Endothelial cell of umbilical vein (primary cell): ENCODE data around the gene PRIMPOL. TPM values are rescaled to one million over a fixed set of nuclear protein-coding genes. Genes with fewer than 3 reads are reported as not detected.

ENCODE experiments used
- BruUV-seq: library from RNA; stranded (reverse); fragments of 400-500 nt; replicated peaks from 2 replicates; lab custom pipeline; 2021; lab: Mats Ljungman, UMichigan
- CTCF ChIA-PET: fragments of 300-600, 350-600 bp; sonication (Branson Sonifier 250); formaldehyde crosslinking; loops from one replicate; lab custom pipeline; 2021; ENCODE audit warnings: antibody characterized with exemption, inconsistent platforms; lab: Charles Lee
- POLR2A ChIA-PET: fragments of 300-600, 350-600 bp; sonication (Branson Sonifier 250); formaldehyde crosslinking; loops from one replicate; lab custom pipeline; 2021; ENCODE audit warnings: antibody characterized with exemption, inconsistent platforms; lab: Charles Lee
- DNase-seq: peaks from one replicate; pipeline ENCODE4 v3.0.0-alpha.2; 2011; ENCODE audit warnings: low read depth, low spot score
- FAIRE-seq: peaks from 2 replicates; lab custom pipeline; 2011; peaks lifted over from hg19 to GRCh38; lab: Jason Lieb, UNC
- H2AFZ ChIP-seq: 2 replicates; pipeline ENCODE4 v1.6.0; 2012; ENCODE audit warnings: low read depth, low read length, control low read depth, inconsistent platforms
- H3K27ac ChIP-seq: 2 replicates; pipeline ENCODE4 v1.5.1; 2011; ENCODE audit warnings: low read depth, mild to moderate bottlenecking, control low read depth, low read length, moderate library complexity; ENCODE audit not compliant: insufficient read depth
- H3K27me3 ChIP-seq, 2 experiments: 2 replicates each; pipeline versions ENCODE4 v1.6.0 to v1.6.1; 2011; ENCODE audit warnings: low read length in 2 of 2, mixed read lengths in 1 of 2; ENCODE audit not compliant: control insufficient read depth in 2 of 2, insufficient read depth in 2 of 2
- H3K36me3 ChIP-seq, 2 experiments: 2 replicates in 1 of 2; 3 replicates in 1 of 2; pipeline ENCODE4 v1.5.1; 2011; ENCODE audit warnings: low read length in 2 of 2, mild to moderate bottlenecking in 1 of 2, moderate library complexity in 1 of 2; ENCODE audit not compliant: control insufficient read depth in 2 of 2, insufficient read depth in 2 of 2; ENCODE audit errors: extremely low read depth in 1 of 2
- H3K4me1 ChIP-seq: 3 replicates; pipeline ENCODE4 v1.5.1; 2011; ENCODE audit warnings: mild to moderate bottlenecking, low read length; ENCODE audit not compliant: control insufficient read depth, insufficient read depth; ENCODE audit errors: extremely low read depth
- H3K4me2 ChIP-seq: 2 replicates; pipeline ENCODE4 v1.6.1; 2011; ENCODE audit warnings: low read length, control low read depth, mixed read lengths; ENCODE audit not compliant: insufficient read depth
- H3K4me3 ChIP-seq, 3 experiments: fragments of 200-600 bp in 1 of 3; sonication (generic), shearing (Covaris generic) in 1 of 3; replicated peaks in 1 of 3; 2 replicates each; pipeline ENCODE4 v1.5.1; 2011 to 2016; ENCODE audit warnings: control low read depth in 3 of 3, low read length in 3 of 3, mild to moderate bottlenecking in 2 of 3, inconsistent platforms in 1 of 3, low read depth in 1 of 3, moderate library complexity in 1 of 3; ENCODE audit not compliant: insufficient read depth in 1 of 3
- H3K79me2 ChIP-seq: 2 replicates; pipeline ENCODE4 v1.6.0; 2012; ENCODE audit warnings: low read length, inconsistent platforms; ENCODE audit not compliant: control insufficient read depth, insufficient read depth
- H3K9ac ChIP-seq: replicated peaks from 2 replicates; pipeline ENCODE3; 2011; ENCODE audit warnings: low read length, control low read depth; ENCODE audit not compliant: insufficient read depth; ENCODE audit errors: extremely low read depth
- H3K9me1 ChIP-seq: replicated peaks from 3 replicates; pipeline ENCODE4 v1.6.0; 2011; ENCODE audit warnings: mild to moderate bottlenecking, low read length; ENCODE audit not compliant: control insufficient read depth, insufficient read depth; ENCODE audit errors: extremely low read depth
- H3K9me3 ChIP-seq: replicated peaks from 2 replicates; pipeline ENCODE4 v1.5.1; 2012; ENCODE audit warnings: low read length, inconsistent platforms; ENCODE audit not compliant: control insufficient read depth, insufficient read depth
- H4K20me1 ChIP-seq: replicated peaks from 2 replicates; pipeline ENCODE3; 2011; ENCODE audit warnings: mild to moderate bottlenecking, low read length; ENCODE audit not compliant: control insufficient read depth, insufficient read depth; ENCODE audit errors: extremely low read depth
- FOS ChIP-seq: IDR thresholded peaks from 2 replicates; pipeline ENCODE4 v1.6.1; 2011; ENCODE audit warnings: mild to moderate bottlenecking, low read length, moderate library complexity, borderline replicate concordance; ENCODE audit not compliant: insufficient read depth
- MYC ChIP-seq: IDR thresholded peaks from one replicate; pipeline ENCODE4 v1.6.1; 2011; ENCODE audit warnings: mild to moderate bottlenecking, low read depth, low read length
- POLR2A ChIP-seq: IDR thresholded peaks from 2 replicates; pipeline ENCODE4 v1.6.1; 2012; ENCODE audit warnings: low read depth, mild to moderate bottlenecking, control low read depth, low read length
- dilution Hi-C: fragments of 300-500 bp; cut with MboI; formaldehyde crosslinking; loops from one replicate; pipeline ENCODE4 v1.15.0; 2019; ENCODE audit warnings: low sequenced_read_pairs; ENCODE audit not compliant: extremely low pct_ligation_motif_present
- intact Hi-C: fragments of 100-400 bp; cut with micrococcal nuclease; formaldehyde crosslinking; loops from one replicate; pipeline ENCODE4 v1.10.0; 2022
- polyA plus RNA-seq, 4 experiments: library from polyadenylated mRNA; depleted of rRNA in 3 of 4; stranded (reverse) in 3 of 4; unstranded in 1 of 4; fragments of >200 nt; gene quantifications; 2 replicates each; pipeline versions ENCODE4 v1.2.1 to v1.2.3, GENCODE V29; 2011 to 2012; ENCODE audit warnings: missing spikeins in 1 of 4
- total RNA-seq: library from RNA; stranded (reverse); gene quantifications from 2 replicates; pipeline ENCODE4 v1.2.3, GENCODE V29; 2021
- TF ChIP-seq, protein P1 (sequence below), 2 donors: IDR thresholded peaks; 1 replicate in 1 of 2; 2 replicates in 1 of 2; pipeline ENCODE4 v1.5.1; 2011; ENCODE audit warnings: low read length in 2 of 2, mild to moderate bottlenecking in 2 of 2, moderate library complexity in 2 of 2, control low read depth in 1 of 2, inconsistent platforms in 1 of 2, low read depth in 1 of 2; ENCODE audit not compliant: insufficient read depth in 1 of 2; ENCODE audit errors: extremely low read depth in 1 of 2
- TF ChIP-seq, protein P2 (sequence below): IDR thresholded peaks from 2 replicates; pipeline ENCODE4 v1.6.1; 2011; ENCODE audit not compliant: insufficient read depth, insufficient read length

Gene PRIMPOL
- total and polyA plus RNA-seq, 2 donors (not counting 3 experiments of a cell fraction or from before 2014, with no cell fraction given): 5.9 to 11.1 TPM

DNA sequence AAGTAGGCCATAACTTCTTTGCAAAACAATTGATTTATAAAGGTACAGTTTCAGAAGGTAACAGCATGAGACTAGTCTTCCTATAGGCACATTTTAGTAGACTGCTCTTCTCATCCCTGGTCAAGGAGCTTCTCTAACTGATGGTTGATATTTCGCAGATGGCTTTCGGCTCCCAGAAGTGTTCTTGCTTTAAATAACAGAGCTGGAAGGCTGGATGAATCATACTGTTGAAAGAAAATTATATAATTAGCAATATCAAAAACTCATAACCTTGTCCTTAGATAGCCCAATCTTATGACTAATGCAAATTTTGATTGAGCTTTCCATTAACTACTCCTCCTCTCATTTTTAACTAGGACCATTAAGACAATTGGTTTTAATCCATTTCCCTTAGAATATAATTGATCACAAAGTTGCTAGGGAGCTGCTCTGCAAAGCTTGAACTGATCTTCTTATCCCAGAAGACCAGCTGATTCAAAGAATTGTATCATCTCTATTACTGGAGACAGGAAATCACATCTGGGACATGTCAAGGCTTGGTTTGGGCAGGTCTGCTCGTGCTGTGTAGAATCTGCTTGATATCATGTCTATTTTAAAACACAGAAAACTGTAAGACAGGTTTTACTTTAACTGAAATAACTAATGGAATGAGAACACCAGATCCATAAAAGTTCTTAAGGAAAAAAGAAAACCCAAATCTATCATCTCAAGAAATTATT lies 45.8 kb downstream of the PRIMPOL start:
- Histone ChIP-seq H3K9ac (no peak overlapping the region), H3K4me3 (no peak overlapping the region), H2AFZ (no peak overlapping the region), H3K36me3 (peaks cover 3 to 9% of the 10 kb centered on the region in 2 experiments), H3K27me3 (no peaks in the 10 kb centered on the region), H3K9me3 (no peaks in the 10 kb centered on the region), H3K27ac (no peak overlapping the region), H3K9me1 (no peaks in the 10 kb centered on the region), H3K4me2 (no peak overlapping the region), H3K79me2 (no peaks in the 10 kb centered on the region), H3K4me1 (no peaks in the 10 kb centered on the region), H4K20me1 (no peaks in the 10 kb centered on the region)
- POLR2A ChIA-PET: no interaction called here
- CTCF ChIA-PET: interaction anchor here (0.9 to 2.0 kb wide), 3 partner anchors 11 to 46 kb away, joined by 3 to 7 read pairs (median 5); partner anchors contain the start of genes CASP3 and PRIMPOL
- TSS peak; percentile 60 for BruUV-seq
- TF ChIP-seq FOS (no peak), POLR2A (no peak), MYC (no peak)
- TF ChIP-seq, protein P1, sequence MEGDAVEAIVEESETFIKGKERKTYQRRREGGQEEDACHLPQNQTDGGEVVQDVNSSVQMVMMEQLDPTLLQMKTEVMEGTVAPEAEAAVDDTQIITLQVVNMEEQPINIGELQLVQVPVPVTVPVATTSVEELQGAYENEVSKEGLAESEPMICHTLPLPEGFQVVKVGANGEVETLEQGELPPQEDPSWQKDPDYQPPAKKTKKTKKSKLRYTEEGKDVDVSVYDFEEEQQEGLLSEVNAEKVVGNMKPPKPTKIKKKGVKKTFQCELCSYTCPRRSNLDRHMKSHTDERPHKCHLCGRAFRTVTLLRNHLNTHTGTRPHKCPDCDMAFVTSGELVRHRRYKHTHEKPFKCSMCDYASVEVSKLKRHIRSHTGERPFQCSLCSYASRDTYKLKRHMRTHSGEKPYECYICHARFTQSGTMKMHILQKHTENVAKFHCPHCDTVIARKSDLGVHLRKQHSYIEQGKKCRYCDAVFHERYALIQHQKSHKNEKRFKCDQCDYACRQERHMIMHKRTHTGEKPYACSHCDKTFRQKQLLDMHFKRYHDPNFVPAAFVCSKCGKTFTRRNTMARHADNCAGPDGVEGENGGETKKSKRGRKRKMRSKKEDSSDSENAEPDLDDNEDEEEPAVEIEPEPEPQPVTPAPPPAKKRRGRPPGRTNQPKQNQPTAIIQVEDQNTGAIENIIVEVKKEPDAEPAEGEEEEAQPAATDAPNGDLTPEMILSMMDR (IDR thresholded peaks at IDR 0.05; ENCODE audit: extremely low read depth in 1 of 2, insufficient read depth in 1 of 2, low read depth in 1 of 2, low read length in 2 of 2): no peak
- TF ChIP-seq, protein P2, sequence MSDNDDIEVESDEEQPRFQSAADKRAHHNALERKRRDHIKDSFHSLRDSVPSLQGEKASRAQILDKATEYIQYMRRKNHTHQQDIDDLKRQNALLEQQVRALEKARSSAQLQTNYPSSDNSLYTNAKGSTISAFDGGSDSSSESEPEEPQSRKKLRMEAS: no peak
- intact Hi-C loops: no loop called here
- FAIRE-seq (peak; percentile 38), DNase-seq (no peak)
- dilution Hi-C loops: no loop called here
